GOT3 (cell line): ENCODE measurements around the gene HK1.

Experiments used
- DNase-seq: peaks from one replicate; lab custom pipeline; 2025; ENCODE audit warnings: mixed read lengths; lab: John Stamatoyannopoulos, UW

Gene HK1

GRCh38 chr10:69345890-69346474 is 67.7 kb downstream of the HK1 start:
- no peak for DNase-seq

- no peak for DNase-seq
These were observed 68.5 kb downstream of the HK1 start for GRCh38 chr10:69346776-69347175.

GRCh38 chr10:69348816-69349541 is 70.7 kb downstream of the HK1 start:
- peak; percentile 24 for DNase-seq

GRCh38 chr10:69349542-69349888 is 71.2 kb downstream of the HK1 start:
- DNase-seq, result no peak

GRCh38 chr10:69351589-69351988 is 73.3 kb downstream of the HK1 start:
- DNase-seq, result no peak

GRCh38 chr10:69352569-69353264 is 74.4 kb downstream of the HK1 start:
- no peak for DNase-seq

- DNase-seq, result no peak
These were observed 75.8 kb downstream of the HK1 start for GRCh38 chr10:69353977-69354635.

- no peak for DNase-seq
These were observed 77.9 kb downstream of the HK1 start for GRCh38 chr10:69356187-69356586.

- no peak for DNase-seq
These were observed 80.0 kb downstream of the HK1 start for GRCh38 chr10:69358148-69358795.

GRCh38 chr10:69359148-69359547 is 80.9 kb downstream of the HK1 start:
- DNase-seq, result no peak

GRCh38 chr10:69359594-69359993 is 81.3 kb downstream of the HK1 start:
- DNase-seq, result no peak

GRCh38 chr10:69360485-69361302 is 82.4 kb downstream of the HK1 start:
- no peak for DNase-seq

- no peak for DNase-seq
These were observed 83.0 kb downstream of the HK1 start for GRCh38 chr10:69361303-69361614.

- peak; percentile 27 for DNase-seq
These were observed 84.2 kb downstream of the HK1 start for GRCh38 chr10:69362471-69362954.

- DNase-seq, result no peak
These were observed 85.4 kb downstream of the HK1 start for GRCh38 chr10:69363666-69364065.

GRCh38 chr10:69364232-69364940 is 86.1 kb downstream of the HK1 start:
- DNase-seq, result no peak

GRCh38 chr10:69366738-69367137 is 88.4 kb downstream of the HK1 start:
- no peak for DNase-seq

GRCh38 chr10:69367469-69367868 is 89.2 kb downstream of the HK1 start:
- no peak for DNase-seq

- no peak for DNase-seq
These were observed 94.1 kb downstream of the HK1 start for GRCh38 chr10:69372126-69372980.

- DNase-seq, result no peak
These were observed 95.9 kb downstream of the HK1 start for GRCh38 chr10:69374242-69374641.
